C4-2B (cell line): Measurements from ENCODE around the gene MYBPC1.

Experiments used
- H3K27ac ChIP-seq: fragments of 450-650 bp; 2 replicates; pipeline ENCODE4 v1.5.1; 2017
- ZFX ChIP-seq: fragments of 450-650 bp; IDR thresholded peaks from 2 replicates; pipeline ENCODE4 v1.6.1; 2017
- TF ChIP-seq, protein P1 (sequence below): fragments of 450-650 bp; conservative IDR thresholded peaks from 2 replicates; pipeline ENCODE4 v1.5.1; 2017; ENCODE audit warnings: mild to moderate bottlenecking

Gene MYBPC1

DNA sequence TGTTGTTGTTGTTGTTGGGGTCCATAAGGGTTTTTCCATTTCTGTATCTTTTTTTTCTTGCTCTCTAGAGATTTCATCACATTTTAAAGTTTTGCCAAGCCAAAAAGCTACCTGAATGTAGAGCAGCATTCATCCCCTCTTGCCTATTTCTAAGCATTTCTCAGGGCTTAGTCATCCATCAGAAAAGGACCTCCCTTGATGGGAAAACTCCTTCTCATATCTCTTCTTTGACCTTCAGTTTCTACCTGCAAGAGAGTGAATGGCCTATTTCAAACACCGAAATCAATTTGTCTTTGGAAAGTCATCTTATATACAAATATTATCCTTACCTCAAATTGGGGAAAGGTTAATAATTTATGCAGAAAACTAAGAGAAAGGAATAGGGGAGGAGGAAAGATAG lies 4.5 kb downstream of the MYBPC1 start:
- TF ChIP-seq, protein P1, sequence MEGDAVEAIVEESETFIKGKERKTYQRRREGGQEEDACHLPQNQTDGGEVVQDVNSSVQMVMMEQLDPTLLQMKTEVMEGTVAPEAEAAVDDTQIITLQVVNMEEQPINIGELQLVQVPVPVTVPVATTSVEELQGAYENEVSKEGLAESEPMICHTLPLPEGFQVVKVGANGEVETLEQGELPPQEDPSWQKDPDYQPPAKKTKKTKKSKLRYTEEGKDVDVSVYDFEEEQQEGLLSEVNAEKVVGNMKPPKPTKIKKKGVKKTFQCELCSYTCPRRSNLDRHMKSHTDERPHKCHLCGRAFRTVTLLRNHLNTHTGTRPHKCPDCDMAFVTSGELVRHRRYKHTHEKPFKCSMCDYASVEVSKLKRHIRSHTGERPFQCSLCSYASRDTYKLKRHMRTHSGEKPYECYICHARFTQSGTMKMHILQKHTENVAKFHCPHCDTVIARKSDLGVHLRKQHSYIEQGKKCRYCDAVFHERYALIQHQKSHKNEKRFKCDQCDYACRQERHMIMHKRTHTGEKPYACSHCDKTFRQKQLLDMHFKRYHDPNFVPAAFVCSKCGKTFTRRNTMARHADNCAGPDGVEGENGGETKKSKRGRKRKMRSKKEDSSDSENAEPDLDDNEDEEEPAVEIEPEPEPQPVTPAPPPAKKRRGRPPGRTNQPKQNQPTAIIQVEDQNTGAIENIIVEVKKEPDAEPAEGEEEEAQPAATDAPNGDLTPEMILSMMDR, result no peak
- no peak for TF ChIP-seq ZFX
- no peak overlapping the region for H3K27ac ChIP-seq

DNA sequence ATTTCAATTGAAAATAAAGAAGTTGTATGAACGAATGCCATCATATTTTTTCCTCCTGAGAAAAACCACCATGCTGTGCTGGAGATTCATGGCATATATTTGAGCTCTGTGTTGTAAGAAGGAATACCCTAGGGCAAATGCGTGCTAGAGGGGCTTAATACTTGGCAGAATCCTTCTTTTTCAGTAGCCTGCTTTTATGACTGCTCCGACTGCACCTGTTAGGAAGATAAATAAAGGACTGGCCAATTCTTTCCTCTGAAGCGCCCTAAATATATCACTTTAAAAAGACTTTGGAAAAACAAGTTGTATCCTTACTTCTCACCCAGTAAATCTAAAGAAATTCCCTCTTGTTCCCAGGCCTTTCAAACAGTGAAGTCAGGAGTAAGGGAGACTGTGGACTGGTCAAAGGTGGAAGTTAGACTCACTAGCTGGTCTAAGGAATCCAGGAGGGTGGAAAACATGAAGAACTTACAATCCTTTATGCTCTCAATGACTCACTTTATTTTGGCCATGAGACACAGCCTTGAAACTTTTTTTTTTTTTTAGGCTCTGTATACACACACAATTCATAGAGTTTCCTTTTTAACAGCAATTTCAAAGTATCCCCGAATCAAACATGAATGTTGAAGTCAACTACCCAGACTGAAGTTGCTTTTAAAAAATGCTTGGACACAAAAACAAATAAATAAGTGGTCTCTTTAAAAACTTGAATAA lies 5.2 kb downstream of the MYBPC1 start:
- no peak for TF ChIP-seq ZFX
- TF ChIP-seq, protein P1, result no peak
- no peak overlapping the region for H3K27ac ChIP-seq

DNA sequence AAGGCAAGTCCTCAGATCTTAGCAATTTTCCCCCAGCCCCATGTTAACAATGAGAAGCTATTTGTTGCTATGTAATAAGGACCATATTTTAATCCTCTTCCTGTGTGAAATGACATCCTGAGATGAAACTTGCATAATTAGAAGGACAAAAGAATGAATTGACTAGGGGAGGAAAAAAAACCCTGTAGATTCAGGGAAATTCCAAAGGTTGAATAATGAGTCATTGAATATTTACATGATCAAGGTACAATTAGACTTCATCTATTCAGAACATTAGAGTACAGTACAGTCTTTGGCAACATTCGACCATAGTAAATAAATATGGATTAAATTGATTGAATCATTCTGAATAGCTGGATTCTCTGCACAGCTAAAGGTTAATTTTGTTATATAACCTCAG lies 9.4 kb downstream of the MYBPC1 start:
- TF ChIP-seq, protein P1, result no peak
- TF ChIP-seq ZFX, result no peak
- no peak overlapping the region for H3K27ac ChIP-seq

DNA sequence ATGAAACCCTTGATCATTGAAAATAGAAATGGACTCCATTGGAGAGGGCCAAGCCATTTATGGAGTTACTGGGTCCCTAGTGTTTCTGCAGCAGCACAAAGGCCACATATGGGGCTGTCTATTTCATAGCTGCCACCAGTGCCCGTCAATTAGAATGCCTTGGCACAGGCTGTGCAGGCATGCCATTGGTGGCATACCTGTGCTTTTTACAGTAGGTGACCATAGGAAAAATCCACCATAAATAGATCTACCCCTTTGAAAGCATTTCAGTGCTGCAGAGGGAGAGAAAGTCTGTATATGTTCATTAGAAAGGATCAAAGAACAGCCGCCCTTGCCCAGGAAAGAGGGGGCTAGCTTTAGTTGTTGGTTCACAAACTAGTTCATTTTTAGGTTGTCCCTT lies 13.1 kb downstream of the MYBPC1 start:
- peak overlapping the region; percentile 95 for H3K27ac ChIP-seq
- no peak for TF ChIP-seq ZFX
- TF ChIP-seq, protein P1, result no peak

DNA sequence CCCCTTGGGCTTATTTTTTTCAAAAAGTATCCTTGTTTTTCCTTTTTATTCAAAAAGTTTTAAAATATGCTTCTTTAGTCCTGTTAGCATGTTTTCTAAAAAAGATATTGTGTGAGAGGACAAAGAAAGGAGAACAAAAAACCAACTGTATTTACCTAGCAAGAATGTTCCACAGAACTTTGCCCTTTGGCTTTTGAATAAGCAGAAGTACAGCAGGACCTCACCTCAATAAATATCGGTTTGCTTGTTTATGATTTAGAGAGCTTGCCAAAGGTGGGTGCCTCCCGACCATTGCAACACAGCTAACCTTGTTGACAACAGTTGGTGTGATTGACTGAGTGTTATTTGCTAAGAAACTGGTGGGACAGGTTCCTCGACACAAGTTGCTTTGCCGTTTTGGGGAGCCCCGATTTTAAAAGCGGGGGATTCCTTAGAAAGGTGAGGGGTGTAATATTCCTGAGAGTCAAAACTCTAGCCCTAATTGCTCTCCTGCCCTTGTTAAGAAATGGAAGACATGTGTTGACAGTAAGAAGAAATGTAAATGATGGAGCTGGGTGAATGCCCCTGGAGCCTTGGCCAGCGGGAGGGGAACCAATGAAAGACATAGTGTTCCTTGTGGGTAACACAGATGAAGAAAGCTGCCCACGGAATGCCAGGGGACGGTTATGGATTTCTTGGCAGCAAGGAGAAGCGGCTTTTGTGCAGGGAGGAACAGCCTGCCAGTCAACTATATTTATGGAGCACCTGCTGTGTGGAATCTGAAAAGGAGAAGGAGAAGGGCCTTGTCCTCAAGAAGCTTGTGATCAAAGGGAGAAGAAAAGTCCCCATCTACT lies 13.7 kb downstream of the MYBPC1 start:
- H3K27ac ChIP-seq, result peak overlapping the region; percentile 95
- no peak for TF ChIP-seq ZFX

DNA sequence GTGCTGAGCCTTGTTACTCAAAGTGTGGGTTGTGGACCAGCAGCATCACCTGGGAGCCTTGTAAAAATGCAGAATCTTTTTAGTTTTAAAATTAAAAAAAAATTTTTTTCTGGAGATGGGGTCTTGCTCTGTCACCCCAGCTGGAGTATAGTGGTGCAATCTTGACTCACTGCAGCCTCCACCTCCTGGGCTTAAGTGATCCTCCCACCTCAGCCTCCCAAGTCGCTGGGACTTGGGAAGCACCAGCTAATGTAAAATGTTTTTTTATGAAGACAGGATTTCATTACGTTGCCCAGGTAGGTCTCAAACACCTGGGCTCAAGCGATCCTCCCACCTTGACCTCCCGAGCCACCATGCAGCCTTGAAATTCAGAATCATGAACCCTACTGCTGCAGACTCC lies 14.4 kb downstream of the MYBPC1 start:
- H3K27ac ChIP-seq, result peak overlapping the region; percentile 95
- TF ChIP-seq, protein P1, result no peak
- no peak for TF ChIP-seq ZFX

DNA sequence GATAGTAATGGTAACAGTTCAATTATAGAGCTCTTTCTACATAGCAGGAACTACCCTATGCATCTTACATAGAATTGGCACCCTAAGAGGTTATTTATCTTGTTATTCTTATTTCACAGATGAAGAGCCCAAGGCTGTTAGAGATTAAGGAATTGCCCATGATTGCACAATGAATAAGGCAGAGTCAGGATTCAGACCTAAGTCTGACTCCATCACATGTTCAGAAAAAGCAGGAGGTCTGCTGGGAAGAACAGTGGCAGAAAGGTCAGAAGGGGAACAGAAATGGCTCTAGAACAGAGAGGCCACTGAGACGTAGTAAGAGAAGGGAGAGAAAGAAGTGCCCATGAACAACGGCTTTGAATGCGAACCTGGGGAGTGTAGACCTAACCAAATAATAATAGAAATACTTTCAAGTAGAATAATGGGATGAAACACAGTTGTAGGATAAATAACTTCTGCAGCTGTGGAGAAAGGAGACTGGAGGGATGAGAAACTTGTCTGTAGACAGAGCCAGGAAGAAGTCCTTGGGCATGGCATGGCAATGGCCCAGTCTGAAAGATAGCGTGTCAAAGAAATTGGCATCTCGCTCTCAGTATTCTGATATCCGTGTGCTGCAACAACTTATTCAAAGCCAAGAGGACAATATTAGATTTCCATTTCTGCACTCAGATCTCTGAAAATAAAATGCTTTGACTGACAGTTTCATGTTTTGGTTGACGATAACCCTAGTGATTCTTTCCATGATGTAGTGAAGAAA lies 17.6 kb downstream of the MYBPC1 start:
- peak overlapping the region; percentile 12; the same call in 1 of the 2 replicates for H3K27ac ChIP-seq
- TF ChIP-seq ZFX, result no peak
- TF ChIP-seq, protein P1, result no peak
